ENCODE results near the gene PDP2.

DNA sequence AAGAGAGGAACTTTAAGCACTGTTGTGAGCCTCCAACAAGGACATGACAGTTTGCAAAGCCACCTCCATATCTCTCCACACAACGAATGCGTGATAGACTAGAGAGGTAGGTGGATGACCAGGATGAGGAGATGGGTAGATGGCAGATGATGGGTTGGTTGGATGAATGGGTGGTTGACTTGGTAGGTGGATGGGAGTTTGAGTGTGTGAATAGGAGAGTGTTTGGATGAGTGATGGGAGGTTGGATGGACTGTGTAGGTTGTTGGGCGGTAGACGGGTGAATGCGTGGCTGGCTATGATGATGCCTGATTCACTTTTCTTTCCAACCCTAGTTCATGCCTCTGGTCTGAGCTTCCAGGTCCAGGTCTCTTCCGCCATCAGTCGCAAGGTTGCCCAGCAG, 34.2 kb downstream of the PDP2 start:
- TF ChIP-seq RAD21 (IDR thresholded peaks at IDR 0.05; ENCODE audit: low read length) (no peak), POLR2A (IDR thresholded peaks at IDR 0.05; ENCODE audit: low read depth, low read length) (no peak), RCOR1 (IDR thresholded peaks at IDR 0.05; ENCODE audit: insufficient replicate concordance, low read length) (no peak), SMC3 (IDR thresholded peaks at IDR 0.05; ENCODE audit: low read depth, low read length) (no peak), CEBPB (IDR thresholded peaks at IDR 0.05; ENCODE audit: low read depth, low read length) (no peak)
- TF ChIP-seq, protein P1, sequence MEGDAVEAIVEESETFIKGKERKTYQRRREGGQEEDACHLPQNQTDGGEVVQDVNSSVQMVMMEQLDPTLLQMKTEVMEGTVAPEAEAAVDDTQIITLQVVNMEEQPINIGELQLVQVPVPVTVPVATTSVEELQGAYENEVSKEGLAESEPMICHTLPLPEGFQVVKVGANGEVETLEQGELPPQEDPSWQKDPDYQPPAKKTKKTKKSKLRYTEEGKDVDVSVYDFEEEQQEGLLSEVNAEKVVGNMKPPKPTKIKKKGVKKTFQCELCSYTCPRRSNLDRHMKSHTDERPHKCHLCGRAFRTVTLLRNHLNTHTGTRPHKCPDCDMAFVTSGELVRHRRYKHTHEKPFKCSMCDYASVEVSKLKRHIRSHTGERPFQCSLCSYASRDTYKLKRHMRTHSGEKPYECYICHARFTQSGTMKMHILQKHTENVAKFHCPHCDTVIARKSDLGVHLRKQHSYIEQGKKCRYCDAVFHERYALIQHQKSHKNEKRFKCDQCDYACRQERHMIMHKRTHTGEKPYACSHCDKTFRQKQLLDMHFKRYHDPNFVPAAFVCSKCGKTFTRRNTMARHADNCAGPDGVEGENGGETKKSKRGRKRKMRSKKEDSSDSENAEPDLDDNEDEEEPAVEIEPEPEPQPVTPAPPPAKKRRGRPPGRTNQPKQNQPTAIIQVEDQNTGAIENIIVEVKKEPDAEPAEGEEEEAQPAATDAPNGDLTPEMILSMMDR (conservative IDR thresholded peaks at IDR 0.05; ENCODE audit: low read depth, low read length): no peak
